Ovary (tissue), 9 donors: ENCODE results near the gene TJP2. TPM values are rescaled to one million over a fixed set of nuclear protein-coding genes. Genes with fewer than 3 reads are reported as not detected.

ENCODE experiments used
- DNase-seq, 5 donors: peaks; one replicate each; pipeline ENCODE4 v3.0.0-alpha.2; 2019 to 2020
- H3K27ac ChIP-seq, 2 donors: fragments of 200-600 bp; one replicate each; pipeline versions ENCODE4 v1.5.1 to v1.8.0; 2019 to 2022
- H3K27me3 ChIP-seq: fragments of 200-600 bp; one replicate; pipeline ENCODE4 v1.8.0; 2022
- H3K36me3 ChIP-seq: fragments of 200-600 bp; sonication (generic); one replicate; pipeline ENCODE4 v1.5.1; 2019
- H3K4me1 ChIP-seq: one replicate; pipeline ENCODE4 v1.8.1; 2013; ENCODE audit warnings: mild to moderate bottlenecking, moderate library complexity; ENCODE audit not compliant: insufficient read depth
- H3K4me3 ChIP-seq: fragments of 200-600 bp; sonication (generic); one replicate; pipeline ENCODE4 v1.5.1; 2017
- H3K9me3 ChIP-seq, 2 donors: fragments of 200-600 bp in 1 of 2; sonication (generic) in 1 of 2; one replicate each; pipeline versions ENCODE4 v1.5.1 to v1.8.1; 2013 to 2019; ENCODE audit warnings: mild to moderate bottlenecking in 1 of 2, moderate library complexity in 1 of 2
- CTCF ChIP-seq, 3 donors: fragments of 450-650 bp in 2 of 3; fragments of 200-600 bp in 1 of 3; IDR thresholded peaks; one replicate each; pipeline versions ENCODE4 v1.5.1 to v1.8.0; 2016 to 2022; ENCODE audit warnings: antibody characterized with exemption in 3 of 3, mild to moderate bottlenecking in 1 of 3
- EP300 ChIP-seq: sonication (generic); formaldehyde crosslinking; IDR thresholded peaks from one replicate; pipeline ENCODE4 v1.6.1; 2017; ENCODE audit warnings: antibody characterized with exemption
- POLR2A ChIP-seq: fragments of 450-650 bp; IDR thresholded peaks from one replicate; pipeline ENCODE4 v1.6.1; 2017; ENCODE audit warnings: antibody characterized with exemption, mild to moderate bottlenecking, moderate library complexity
- WGBS, 3 donors: extraction: QIAGEN DNeasy Blood & Tissue Kit in 1 of 3; methylation state at CpG; one replicate each; pipeline versions ENCODE4 v1.1.5 to v1.1.7; 2013 to 2017; 5-methylcytosine and 5-hydroxymethylcytosine counted together
- intact Hi-C, 4 donors: fragments of 100-400 bp; cut with DNase I; formaldehyde crosslinking; loops; one replicate each; pipeline versions ENCODE4 v1.11.0 to v1.15.1; 2022 to 2023
- polyA plus RNA-seq, 2 donors: library from polyadenylated mRNA; stranded (reverse); fragments of 200-250 nt in 1 of 2; fragments of 350-450 nt in 1 of 2; fragmentation: Illumina TruSeq in 1 of 2; extraction: RNeasy Lipid Tissue Mini Kit (QIAGEN cat#74804) in 1 of 2; gene quantifications; one replicate each; pipeline ENCODE4 v1.2.3, GENCODE V29; 2013 to 2014
- total RNA-seq, 7 donors: library from RNA; depleted of rRNA in 2 of 7; stranded (reverse); fragments of >200 nt in 2 of 7; fragmentation: NEBNext Ultra II Directional in 3 of 7; extraction: Animal tissue kit (Norgen Biotek cat#: 25700) in 3 of 7; gene quantifications; one replicate each; pipeline versions ENCODE4 v1.1.0 to v1.2.4, GENCODE V29; 2016 to 2023
- donor health status: DM: no; HTN: no; CAD: no; lungs with moderate emphysema.
- donor health status: DM: no; HTN: no; CAD: no.
- donor health status: Bipolar disorder and iron deficiency.
- donor health status: DM: yes; HTN: yes; CAD: no.
- donor health status: DM: no; HTN: no; CAD: no.
- donor health status: DM: yes; HTN: yes; CAD: no.

Gene TJP2
- total and polyA plus RNA-seq, 9 donors: 40.5 to 143 (median 68.5) TPM

DNA sequence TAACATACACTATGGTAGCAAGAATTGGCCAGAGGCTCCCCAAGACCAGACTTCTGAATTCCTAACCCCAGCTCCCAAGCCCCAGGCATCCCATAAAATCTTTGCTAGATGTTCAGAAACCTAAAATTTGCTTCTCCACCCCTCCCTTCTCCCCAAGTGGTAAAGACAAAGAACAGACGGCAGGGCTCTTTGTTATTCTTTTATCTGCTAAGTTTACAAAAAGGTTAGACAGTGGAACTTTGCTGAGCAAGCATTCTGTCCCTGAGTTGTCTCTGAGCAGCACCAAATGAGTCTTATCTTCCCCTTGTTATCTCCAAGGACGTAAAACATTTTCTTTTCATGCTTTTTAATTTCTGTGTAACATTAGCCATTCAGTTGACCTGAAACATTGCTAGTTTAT, 30.2 kb downstream of the TJP2 start:
- Histone ChIP-seq H3K27ac (peak overlapping the region in 1 of 2 donors; percentile 85), H3K27me3 (no peaks in the 10 kb centered on the region), H3K9me3 (no peaks in the 10 kb centered on the region), H3K36me3 (no peaks in the 10 kb centered on the region), H3K4me1 (peaks cover 20% of the 10 kb centered on the region), H3K4me3 (no peak overlapping the region)
- WGBS, 3 donors: 6 to 13% (median 9%) methylated on average over 2 of the region's 2 CpGs
- intact Hi-C loops: no loop called here
- DNase-seq: no peak
- TF ChIP-seq POLR2A (no peak), CTCF (IDR thresholded peaks at IDR 0.05) (peak in 1 of 3 donors; percentile 10)

DNA sequence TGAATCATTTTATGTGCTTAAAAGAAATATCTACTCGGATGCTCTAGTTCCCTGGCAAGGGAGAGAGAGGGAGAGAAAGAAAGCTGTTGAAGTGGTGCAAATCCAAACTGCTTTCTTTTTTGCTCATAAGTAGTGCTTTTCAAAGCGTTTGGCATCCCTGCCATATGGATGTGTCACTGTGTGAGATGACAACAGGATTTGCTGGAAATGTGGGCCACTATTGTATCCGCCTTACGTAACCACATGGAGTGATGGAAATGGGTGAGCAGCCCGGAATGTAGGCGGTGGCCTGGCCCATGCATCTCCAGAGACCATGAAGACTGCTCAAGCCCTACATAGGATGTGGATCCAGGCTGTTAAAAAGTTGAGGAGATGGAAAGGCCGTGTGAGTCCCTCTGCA, 30.8 kb downstream of the TJP2 start:
- 28 to 39% (median 38%) methylated on average over 7 of the region's 7 CpGs for WGBS, 3 donors
- no peaks in the 10 kb centered on the region for H3K27me3 ChIP-seq
- H3K4me3 ChIP-seq: no peak overlapping the region
- DNase-seq: peak in 1 of 5 donors; percentile 37
- peaks cover 20% of the 10 kb centered on the region for H3K4me1 ChIP-seq
- no peaks in the 10 kb centered on the region for H3K36me3 ChIP-seq
- H3K9me3 ChIP-seq: no peaks in the 10 kb centered on the region
- peak overlapping the region in 1 of 2 donors; percentile 85 for H3K27ac ChIP-seq
- intact Hi-C loops: no loop called here
- no peak for TF ChIP-seq EP300

GRCh38 chr9:69206047-69206446, 32.0 kb downstream of the TJP2 start:
- Histone ChIP-seq H3K36me3 (no peaks in the 10 kb centered on the region), H3K4me3 (no peak overlapping the region), H3K27me3 (no peaks in the 10 kb centered on the region), H3K27ac (peak overlapping the region in 1 of 2 donors; percentile 85), H3K9me3 (no peaks in the 10 kb centered on the region), H3K4me1 (peaks cover 15% of the 10 kb centered on the region)
- DNase-seq: no peak
- intact Hi-C loops: no loop called here
- 83 to 88% (median 87%) methylated on average over 5 of the region's 5 CpGs for WGBS, 3 donors
- TF ChIP-seq CTCF (IDR thresholded peaks at IDR 0.05): no peak
- TF ChIP-seq POLR2A: no peak
- no peak for TF ChIP-seq EP300

GRCh38 chr9:69207503-69207902, 33.4 kb downstream of the TJP2 start:
- Histone ChIP-seq H3K27me3 (no peaks in the 10 kb centered on the region), H3K4me3 (no peak overlapping the region), H3K9me3 (no peaks in the 10 kb centered on the region), H3K4me1 (peaks cover 17% of the 10 kb centered on the region), H3K27ac (no peak overlapping the region), H3K36me3 (no peaks in the 10 kb centered on the region)
- DNase-seq: no peak
- TF ChIP-seq CTCF (IDR thresholded peaks at IDR 0.05) (no peak), POLR2A (no peak), EP300 (no peak)
- WGBS, 3 donors: 48 to 66% (median 52%) methylated on average over 6 of the region's 6 CpGs
- intact Hi-C loops: no loop called here

- intact Hi-C loops: loop anchor here in 1 of 4 donors (10.0 kb wide), 1 partner anchor 113 kb away; the partner anchor contains the start of gene ENTREP1
- Histone ChIP-seq H3K4me1 (peaks cover 27% of the 10 kb centered on the region), H3K27ac (peak overlapping the region in 1 of 2 donors; percentile 54), H3K9me3 (no peaks in the 10 kb centered on the region), H3K27me3 (no peaks in the 10 kb centered on the region), H3K4me3 (no peak overlapping the region), H3K36me3 (no peaks in the 10 kb centered on the region)
- TF ChIP-seq POLR2A: no peak
- no peak for TF ChIP-seq EP300
- TF ChIP-seq CTCF (IDR thresholded peaks at IDR 0.05): no peak
- no peak for DNase-seq
- 74 to 86% (median 82%) methylated on average over 3 of the region's 3 CpGs for WGBS, 3 donors
These were observed 37.5 kb downstream of the TJP2 start for GRCh38 chr9:69211424-69212036.
